Panc1 (cell line): Measurements from ENCODE around the gene FAM163B. TPM values are rescaled to one million over a fixed set of nuclear protein-coding genes. Genes with fewer than 3 reads are reported as not detected.

Experiments used
- ATAC-seq: fragments of 200-7000 bp; cut with Tn5 transposase; 2 replicates; pipeline ENCODE4 v1.9.1; 2020; ENCODE audit warnings: mild to moderate bottlenecking, moderate library complexity
- BruUV-seq: library from RNA; stranded (reverse); fragments of 400-500 nt; replicated peaks from 2 replicates; lab custom pipeline; 2021; lab: Mats Ljungman, UMichigan
- CTCF ChIA-PET: fragments of 300-600 bp; sonication (Branson Sonifier 250); formaldehyde crosslinking; loops from one replicate; lab custom pipeline; 2022; ENCODE audit warnings: antibody characterized with exemption; lab: Charles Lee
- POLR2A ChIA-PET: fragments of 300-600 bp; sonication (Branson Sonifier 250); formaldehyde crosslinking; loops from one replicate; lab custom pipeline; 2022; ENCODE audit warnings: antibody characterized with exemption; lab: Charles Lee
- DNase-seq: peaks from one replicate; pipeline ENCODE4 v3.0.0-alpha.2; 2010; ENCODE audit warnings: low read depth, low spot score
- H3K27ac ChIP-seq: 2 replicates; pipeline ENCODE4 v1.5.1; 2011; ENCODE audit warnings: mild to moderate bottlenecking, low read length, inconsistent platforms
- H3K27me3 ChIP-seq: fragments of 200-500 bp; sonication (Bioruptor generic); 2 replicates; pipeline ENCODE4 v1.6.0; 2014; ENCODE audit warnings: low read length, inconsistent platforms; ENCODE audit not compliant: control insufficient read depth, insufficient read depth
- H3K36me3 ChIP-seq: fragments of 200-500 bp; sonication (Bioruptor generic); 2 replicates; pipeline ENCODE4 v1.5.1; 2014; ENCODE audit warnings: inconsistent platforms, mild to moderate bottlenecking, low read length, moderate library complexity; ENCODE audit not compliant: control insufficient read depth, insufficient read depth
- H3K4me1 ChIP-seq: 2 replicates; pipeline ENCODE4 v1.5.1; 2011; ENCODE audit warnings: inconsistent platforms, mild to moderate bottlenecking, low read length, moderate library complexity; ENCODE audit not compliant: control insufficient read depth, insufficient read depth
- H3K4me3 ChIP-seq, 2 experiments: 2 replicates each; pipeline ENCODE4 v1.5.1; 2011 to 2012; ENCODE audit warnings: low read depth in 2 of 2, low read length in 2 of 2, mild to moderate bottlenecking in 2 of 2, inconsistent platforms in 1 of 2, moderate library complexity in 1 of 2
- H3K9me3 ChIP-seq: fragments of 200-500 bp; sonication (Bioruptor generic); 2 replicates; pipeline ENCODE4 v1.5.1; 2014; ENCODE audit warnings: low read depth, mild to moderate bottlenecking, inconsistent platforms, low read length, moderate library complexity; ENCODE audit not compliant: control insufficient read depth, insufficient read depth
- CTCF ChIP-seq: fragments of 450-650 bp; IDR thresholded peaks from 2 replicates; pipeline ENCODE4 v1.5.1; 2017; ENCODE audit warnings: mild to moderate bottlenecking
- POLR2AphosphoS5 ChIP-seq: IDR thresholded peaks from 2 replicates; pipeline ENCODE4 v1.6.1; 2012; ENCODE audit warnings: mild to moderate bottlenecking, low read depth, low read length, moderate library complexity
- REST ChIP-seq, 2 experiments: IDR thresholded peaks; 2 replicates each; pipeline ENCODE4 v1.6.1; 2011 to 2012; ENCODE audit warnings: low read depth in 2 of 2, control low read depth in 1 of 2, low read length in 1 of 2, mild to moderate bottlenecking in 1 of 2, moderate library complexity in 1 of 2; ENCODE audit not compliant: insufficient read depth in 1 of 2
- SIN3A ChIP-seq: IDR thresholded peaks from 2 replicates; pipeline ENCODE4 v1.6.1; 2012; ENCODE audit warnings: low read depth, mild to moderate bottlenecking, low read length, moderate library complexity, borderline replicate concordance; ENCODE audit not compliant: insufficient read depth
- TCF7L2 ChIP-seq: IDR thresholded peaks from 2 replicates; pipeline ENCODE4 v1.6.1; 2011; ENCODE audit warnings: mild to moderate bottlenecking, low read depth, low read length, inconsistent platforms
- in situ Hi-C: cut with HindIII; loops from 2 replicates; pipeline ENCODE4 v1.10.0; 2016; ENCODE audit warnings: low sequenced_read_pairs, low pct_unique_long_range_greater_than_20kb
- intact Hi-C: fragments of 100-400 bp; cut with micrococcal nuclease; formaldehyde crosslinking; loops from one replicate; pipeline ENCODE4 v1.10.0; 2022; ENCODE audit not compliant: unreplicated experiment
- total RNA-seq: library from RNA; stranded (reverse); gene quantifications from one replicate; pipeline ENCODE4 v1.2.1, GENCODE V29; 2021; ENCODE audit not compliant: unreplicated experiment

Gene FAM163B
- total RNA-seq, 1 experiment from 2014 or later = not detected

GRCh38 chr9:133575186-133576030, 33.8 kb downstream of the FAM163B start:
- Histone ChIP-seq H3K27ac (no peak overlapping the region), H3K9me3 (no peaks in the 10 kb centered on the region), H3K4me1 (no peaks in the 10 kb centered on the region), H3K4me3 (no peak overlapping the region), H3K27me3 (no peaks in the 10 kb centered on the region), H3K36me3 (no peaks in the 10 kb centered on the region)
- TF ChIP-seq SIN3A = no peak
- TF ChIP-seq REST (IDR thresholded peaks at IDR 0.05; ENCODE audit: insufficient read depth in 1 of 2, low read depth in 2 of 2, low read length in 1 of 2) = no peak
- no peak for TF ChIP-seq POLR2AphosphoS5
- TF ChIP-seq TCF7L2 = no peak
- TF ChIP-seq CTCF = no peak
- no peak for ATAC-seq
- ChIA-PET CTCF (no interaction called here), POLR2A (no interaction called here)
- BruUV-seq = no TSS peak
- DNase-seq = no peak
- in situ Hi-C loops (no loop called here), intact Hi-C loops (no loop called here)

GRCh38 chr9:133574771-133575170, 34.4 kb downstream of the FAM163B start:
- ATAC-seq (no peak), DNase-seq (no peak)
- ChIA-PET POLR2A (no interaction called here), CTCF (no interaction called here)
- no peaks in the 10 kb centered on the region for H3K27me3 ChIP-seq
- H3K36me3 ChIP-seq = no peaks in the 10 kb centered on the region
- no peak for TF ChIP-seq POLR2AphosphoS5
- TF ChIP-seq SIN3A = no peak
- no peak for TF ChIP-seq TCF7L2
- TF ChIP-seq CTCF = no peak
- TF ChIP-seq REST (IDR thresholded peaks at IDR 0.05; ENCODE audit: insufficient read depth in 1 of 2, low read depth in 2 of 2, low read length in 1 of 2) = no peak
- H3K4me3 ChIP-seq = no peak overlapping the region
- H3K27ac ChIP-seq = no peak overlapping the region
- in situ Hi-C loops = no loop called here
- no TSS peak for BruUV-seq
- intact Hi-C loops = no loop called here
- no peaks in the 10 kb centered on the region for H3K9me3 ChIP-seq
- no peaks in the 10 kb centered on the region for H3K4me1 ChIP-seq
